ENCODE results near the gene PRDX5.

GRCh38 chr11:64339754-64340408, 22.0 kb downstream of the PRDX5 start, which contains the start of gene CCDC88B:
- TF ChIP-seq CTCF (IDR thresholded peaks at IDR 0.05; ENCODE audit: low read length) (no peak), EZH2 (optimal IDR thresholded peaks at IDR 0.05; ENCODE audit: low read depth, low read length) (no peak), EZH2phosphoT487 (IDR thresholded peaks at IDR 0.05; ENCODE audit: low read length) (no peak)

Measured in MM.1S (cell line).